ENCODE results near the gene CPTP.

Gene CPTP

GRCh38 chr1:1338278-1338677, 13.7 kb downstream of the CPTP start:
- no peak overlapping the region for H3K9ac ChIP-seq (ENCODE audit: low read length)
- no peak overlapping the region for H3K27ac ChIP-seq (ENCODE audit: low read depth, low read length)
- no peak overlapping the region for H3K4me2 ChIP-seq (ENCODE audit: low read length)
- no peaks in the 10 kb centered on the region for H3K4me1 ChIP-seq (ENCODE audit: control insufficient read depth, low read depth, low read length)
- no peak for DNase-seq
- no peak overlapping the region for H2AK5ac ChIP-seq (ENCODE audit: low read length)
- H2BK15ac ChIP-seq (replicated peaks; ENCODE audit: low read depth), result no peak overlapping the region
- no peak overlapping the region for H4K5ac ChIP-seq (ENCODE audit: low read length)
- peaks cover under 1% of the 10 kb centered on the region for H3K79me1 ChIP-seq (ENCODE audit: low read length)
- no peak overlapping the region for H3K4ac ChIP-seq (ENCODE audit: low read depth, low read length)
- no peaks in the 10 kb centered on the region for H3K27me3 ChIP-seq (ENCODE audit: insufficient read depth, low read length, poor library complexity)
- H2BK5ac ChIP-seq (ENCODE audit: low read length), result no peak overlapping the region
- H3K4me3 ChIP-seq (ENCODE audit: low read length), result no peak overlapping the region
- WGBS (ENCODE audit: extremely low coverage, insufficient coverage, low lambda C conversion rate), result no CpG with 5 or more reads among the region's 36 CpGs
- H4K8ac ChIP-seq (ENCODE audit: low read depth, low read length), result no peak overlapping the region
- H3K23ac ChIP-seq (ENCODE audit: low read length), result no peak overlapping the region
- no peak overlapping the region for H2BK120ac ChIP-seq (ENCODE audit: low read depth, low read length)
- H3K36me3 ChIP-seq (ENCODE audit: control insufficient read depth, insufficient read depth, low read length), result peaks cover 7% of the 10 kb centered on the region
- no peak overlapping the region for H3K56ac ChIP-seq (ENCODE audit: low read length)
- H3K18ac ChIP-seq (ENCODE audit: low read length), result no peak overlapping the region
- H3K79me2 ChIP-seq (ENCODE audit: control insufficient read depth, insufficient read depth, low read length), result no peaks in the 10 kb centered on the region

GRCh38 chr1:1340185-1340584, 15.6 kb downstream of the CPTP start:
- no peak overlapping the region for H2BK120ac ChIP-seq (ENCODE audit: low read depth, low read length)
- no peak overlapping the region for H3K4me2 ChIP-seq (ENCODE audit: low read length)
- no peak overlapping the region for H3K23ac ChIP-seq (ENCODE audit: low read length)
- no peak overlapping the region for H4K8ac ChIP-seq (ENCODE audit: low read depth, low read length)
- no peak overlapping the region for H3K9ac ChIP-seq (ENCODE audit: low read length)
- no peaks in the 10 kb centered on the region for H3K27me3 ChIP-seq (ENCODE audit: insufficient read depth, low read length, poor library complexity)
- no peak overlapping the region for H2BK5ac ChIP-seq (ENCODE audit: low read length)
- no peak for DNase-seq
- H2AK5ac ChIP-seq (ENCODE audit: low read length), result no peak overlapping the region
- H2BK15ac ChIP-seq (replicated peaks; ENCODE audit: low read depth), result no peak overlapping the region
- no CpG with 5 or more reads among the region's 23 CpGs for WGBS (ENCODE audit: extremely low coverage, insufficient coverage, low lambda C conversion rate)
- peaks cover 2% of the 10 kb centered on the region for H3K79me1 ChIP-seq (ENCODE audit: low read length)
- no peak overlapping the region for H3K4ac ChIP-seq (ENCODE audit: low read depth, low read length)
- H3K4me1 ChIP-seq (ENCODE audit: control insufficient read depth, low read depth, low read length), result no peaks in the 10 kb centered on the region
- H4K5ac ChIP-seq (ENCODE audit: low read length), result no peak overlapping the region
- no peaks in the 10 kb centered on the region for H3K79me2 ChIP-seq (ENCODE audit: control insufficient read depth, insufficient read depth, low read length)
- no peak overlapping the region for H3K56ac ChIP-seq (ENCODE audit: low read length)
- no peak overlapping the region for H3K4me3 ChIP-seq (ENCODE audit: low read length)
- H3K27ac ChIP-seq (ENCODE audit: low read depth, low read length), result no peak overlapping the region
- peaks cover 7% of the 10 kb centered on the region for H3K36me3 ChIP-seq (ENCODE audit: control insufficient read depth, insufficient read depth, low read length)
- H3K18ac ChIP-seq (ENCODE audit: low read length), result no peak overlapping the region

GRCh38 chr1:1340791-1341548, 16.4 kb downstream of the CPTP start:
- DNase-seq, result no peak
- no peak overlapping the region for H2BK5ac ChIP-seq (ENCODE audit: low read length)
- H3K27ac ChIP-seq (ENCODE audit: low read depth, low read length), result no peak overlapping the region
- H4K8ac ChIP-seq (ENCODE audit: low read depth, low read length), result no peak overlapping the region
- H3K4ac ChIP-seq (ENCODE audit: low read depth, low read length), result no peak overlapping the region
- H3K27me3 ChIP-seq (ENCODE audit: insufficient read depth, low read length, poor library complexity), result no peaks in the 10 kb centered on the region
- peaks cover 5% of the 10 kb centered on the region for H3K79me2 ChIP-seq (ENCODE audit: control insufficient read depth, insufficient read depth, low read length)
- no peak overlapping the region for H4K5ac ChIP-seq (ENCODE audit: low read length)
- H3K79me1 ChIP-seq (ENCODE audit: low read length), result peaks cover 4% of the 10 kb centered on the region
- H2BK15ac ChIP-seq (replicated peaks; ENCODE audit: low read depth), result no peak overlapping the region
- peaks cover 7% of the 10 kb centered on the region for H3K36me3 ChIP-seq (ENCODE audit: control insufficient read depth, insufficient read depth, low read length)
- H2AK5ac ChIP-seq (ENCODE audit: low read length), result no peak overlapping the region
- no peak overlapping the region for H3K23ac ChIP-seq (ENCODE audit: low read length)
- no peak overlapping the region for H3K4me3 ChIP-seq (ENCODE audit: low read length)
- no peak overlapping the region for H2BK120ac ChIP-seq (ENCODE audit: low read depth, low read length)
- no peak overlapping the region for H3K56ac ChIP-seq (ENCODE audit: low read length)
- H3K4me1 ChIP-seq (ENCODE audit: control insufficient read depth, low read depth, low read length), result no peaks in the 10 kb centered on the region
- no CpG with 5 or more reads among the region's 36 CpGs for WGBS (ENCODE audit: extremely low coverage, insufficient coverage, low lambda C conversion rate)
- no peak overlapping the region for H3K4me2 ChIP-seq (ENCODE audit: low read length)
- H3K9ac ChIP-seq (ENCODE audit: low read length), result no peak overlapping the region
- no peak overlapping the region for H3K18ac ChIP-seq (ENCODE audit: low read length)

- peaks cover 11% of the 10 kb centered on the region for H3K79me2 ChIP-seq (ENCODE audit: control insufficient read depth, insufficient read depth, low read length)
- peaks cover 7% of the 10 kb centered on the region for H3K36me3 ChIP-seq (ENCODE audit: control insufficient read depth, insufficient read depth, low read length)
- H3K56ac ChIP-seq (ENCODE audit: low read length), result no peak overlapping the region
- H3K4me3 ChIP-seq (ENCODE audit: low read length), result no peak overlapping the region
- H2BK5ac ChIP-seq (ENCODE audit: low read length), result no peak overlapping the region
- no peak overlapping the region for H3K23ac ChIP-seq (ENCODE audit: low read length)
- WGBS (ENCODE audit: extremely low coverage, insufficient coverage, low lambda C conversion rate), result no CpG with 5 or more reads among the region's 17 CpGs
- no peaks in the 10 kb centered on the region for H3K27me3 ChIP-seq (ENCODE audit: insufficient read depth, low read length, poor library complexity)
- no peak overlapping the region for H3K9ac ChIP-seq (ENCODE audit: low read length)
- H2AK5ac ChIP-seq (ENCODE audit: low read length), result no peak overlapping the region
- no peak overlapping the region for H2BK15ac ChIP-seq (replicated peaks; ENCODE audit: low read depth)
- no peak overlapping the region for H4K5ac ChIP-seq (ENCODE audit: low read length)
- H3K79me1 ChIP-seq (ENCODE audit: low read length), result peaks cover 9% of the 10 kb centered on the region
- no peak overlapping the region for H4K8ac ChIP-seq (ENCODE audit: low read depth, low read length)
- H3K4me1 ChIP-seq (ENCODE audit: control insufficient read depth, low read depth, low read length), result no peaks in the 10 kb centered on the region
- no peak overlapping the region for H3K4me2 ChIP-seq (ENCODE audit: low read length)
- H2BK120ac ChIP-seq (ENCODE audit: low read depth, low read length), result no peak overlapping the region
- H3K4ac ChIP-seq (ENCODE audit: low read depth, low read length), result no peak overlapping the region
- H3K18ac ChIP-seq (ENCODE audit: low read length), result no peak overlapping the region
- H3K27ac ChIP-seq (ENCODE audit: low read depth, low read length), result no peak overlapping the region
- DNase-seq, result no peak
These were observed 17.0 kb downstream of the CPTP start for GRCh38 chr1:1341549-1342021.

GRCh38 chr1:1342061-1342562, 17.5 kb downstream of the CPTP start:
- Histone ChIP-seq H4K8ac (ENCODE audit: low read depth, low read length) (no peak overlapping the region), H3K18ac (ENCODE audit: low read length) (no peak overlapping the region), H3K23ac (ENCODE audit: low read length) (no peak overlapping the region), H3K27me3 (ENCODE audit: insufficient read depth, low read length, poor library complexity) (no peaks in the 10 kb centered on the region), H2BK5ac (ENCODE audit: low read length) (no peak overlapping the region), H3K56ac (ENCODE audit: low read length) (no peak overlapping the region), H4K5ac (ENCODE audit: low read length) (no peak overlapping the region), H3K27ac (ENCODE audit: low read depth, low read length) (no peak overlapping the region), H3K9ac (ENCODE audit: low read length) (no peak overlapping the region), H3K4ac (ENCODE audit: low read depth, low read length) (no peak overlapping the region), H3K4me2 (ENCODE audit: low read length) (no peak overlapping the region), H2BK15ac (replicated peaks; ENCODE audit: low read depth) (no peak overlapping the region), H3K36me3 (ENCODE audit: control insufficient read depth, insufficient read depth, low read length) (peaks cover 7% of the 10 kb centered on the region), H2AK5ac (ENCODE audit: low read length) (no peak overlapping the region), H3K4me1 (ENCODE audit: control insufficient read depth, low read depth, low read length) (no peaks in the 10 kb centered on the region), H2BK120ac (ENCODE audit: low read depth, low read length) (no peak overlapping the region), H3K79me1 (ENCODE audit: low read length) (peaks cover 11% of the 10 kb centered on the region), H3K4me3 (ENCODE audit: low read length) (no peak overlapping the region), H3K79me2 (ENCODE audit: control insufficient read depth, insufficient read depth, low read length) (peaks cover 12% of the 10 kb centered on the region)
- WGBS (ENCODE audit: extremely low coverage, insufficient coverage, low lambda C conversion rate), result no CpG with 5 or more reads among the region's 28 CpGs
- no peak for DNase-seq

Measured in mesendoderm (in vitro differentiated cells).